CD4-positive, alpha-beta T cell treated with Interleukin-4 for 1 hour (primary cell): ENCODE results near the gene PRSS50.
"Not testable (repeated sequence)": the region's sequence is repeated elsewhere in the genome, so short reads cannot be mapped to it uniquely, and the experiment has no call there.

ENCODE experiments used
- DNase-seq, 2 donors: peaks; one replicate each; pipeline ENCODE4 v3.0.0-alpha.2; 2020 to 2022

PRSS50 gene, protein sequence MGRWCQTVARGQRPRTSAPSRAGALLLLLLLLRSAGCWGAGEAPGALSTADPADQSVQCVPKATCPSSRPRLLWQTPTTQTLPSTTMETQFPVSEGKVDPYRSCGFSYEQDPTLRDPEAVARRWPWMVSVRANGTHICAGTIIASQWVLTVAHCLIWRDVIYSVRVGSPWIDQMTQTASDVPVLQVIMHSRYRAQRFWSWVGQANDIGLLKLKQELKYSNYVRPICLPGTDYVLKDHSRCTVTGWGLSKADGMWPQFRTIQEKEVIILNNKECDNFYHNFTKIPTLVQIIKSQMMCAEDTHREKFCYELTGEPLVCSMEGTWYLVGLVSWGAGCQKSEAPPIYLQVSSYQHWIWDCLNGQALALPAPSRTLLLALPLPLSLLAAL

DNA sequence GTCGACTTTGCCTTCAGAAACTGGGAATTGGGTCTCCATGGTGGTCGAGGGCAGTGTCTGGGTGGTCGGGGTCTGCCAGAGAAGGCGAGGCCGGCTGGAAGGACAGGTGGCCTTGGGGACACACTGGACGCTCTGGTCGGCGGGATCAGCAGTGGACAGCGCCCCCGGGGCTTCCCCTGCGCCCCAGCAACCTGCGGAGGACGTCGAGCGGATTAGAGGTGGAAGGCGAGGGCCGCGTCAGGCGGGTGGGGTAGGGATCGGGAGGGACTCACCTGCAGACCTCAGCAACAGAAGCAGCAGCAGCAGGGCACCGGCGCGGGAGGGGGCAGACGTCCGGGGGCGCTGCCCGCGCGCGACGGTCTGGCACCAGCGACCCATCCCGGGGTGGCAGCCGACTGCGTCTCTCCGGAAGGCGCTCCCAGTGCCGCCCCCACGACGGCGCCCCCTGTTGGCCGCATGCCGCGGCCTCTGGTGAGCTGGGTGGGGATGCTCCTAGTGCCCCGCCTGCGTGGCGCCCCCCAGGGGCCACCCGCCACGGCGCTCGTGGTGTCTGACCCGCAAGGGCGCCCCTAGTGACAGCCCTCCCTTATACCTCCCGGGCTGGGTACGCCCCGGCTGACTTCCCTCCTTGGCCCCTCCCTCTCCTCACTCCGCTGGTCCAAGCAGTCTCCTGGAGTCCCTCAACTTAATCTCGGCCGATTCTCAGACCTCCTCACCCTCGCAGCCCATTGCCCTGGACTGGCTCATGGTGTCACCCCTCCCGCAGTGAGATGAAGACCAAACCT lies at the start of gene PRSS50:
Gene PRSS50 (minus strand): TSS at position 423 of the 785 bp plus-strand sequence. CDS start 45 bp downstream, at position 378.
- DNase-seq, result peak in 1 of 2 donors; percentile 17

DNA sequence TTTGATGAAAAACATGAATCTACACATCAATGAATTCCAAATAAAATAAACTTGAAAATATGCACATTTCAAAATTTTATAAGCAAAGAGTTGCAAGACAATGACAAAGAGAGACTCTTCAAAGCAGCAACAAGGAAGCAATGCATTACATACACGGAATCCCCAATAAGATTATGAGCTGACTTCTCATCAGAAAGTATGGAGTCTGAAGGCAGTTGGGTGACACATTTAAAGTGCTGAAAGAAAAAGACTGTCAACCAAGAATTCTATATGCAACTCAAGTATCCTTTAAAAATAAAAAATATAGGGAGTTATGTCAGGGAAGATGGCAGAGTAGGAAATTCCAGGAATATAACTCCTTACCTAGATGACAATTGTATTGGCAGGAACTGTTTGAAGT lies 46.5 kb upstream of the PRSS50 start:
- DNase-seq, result no peak

DNA sequence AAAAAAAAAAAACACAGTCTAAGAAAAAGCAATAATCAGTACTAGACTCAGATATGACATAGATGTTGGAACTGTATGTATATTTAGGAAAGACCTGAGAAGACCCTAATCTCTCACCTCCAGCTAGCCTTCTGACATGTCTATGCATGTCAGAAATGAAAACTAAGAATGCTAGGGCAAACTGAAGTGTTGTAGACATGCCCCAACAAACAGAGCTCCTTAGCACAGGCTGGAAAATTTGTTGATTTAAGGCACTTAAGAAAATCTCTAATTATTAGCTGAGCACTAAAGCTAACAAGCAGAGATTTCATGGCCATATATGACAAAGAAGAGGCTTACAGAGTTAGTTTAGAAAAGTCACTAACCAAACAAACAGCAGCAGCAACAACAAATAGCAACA lies 45.5 kb upstream of the PRSS50 start:
- no peak for DNase-seq

DNA sequence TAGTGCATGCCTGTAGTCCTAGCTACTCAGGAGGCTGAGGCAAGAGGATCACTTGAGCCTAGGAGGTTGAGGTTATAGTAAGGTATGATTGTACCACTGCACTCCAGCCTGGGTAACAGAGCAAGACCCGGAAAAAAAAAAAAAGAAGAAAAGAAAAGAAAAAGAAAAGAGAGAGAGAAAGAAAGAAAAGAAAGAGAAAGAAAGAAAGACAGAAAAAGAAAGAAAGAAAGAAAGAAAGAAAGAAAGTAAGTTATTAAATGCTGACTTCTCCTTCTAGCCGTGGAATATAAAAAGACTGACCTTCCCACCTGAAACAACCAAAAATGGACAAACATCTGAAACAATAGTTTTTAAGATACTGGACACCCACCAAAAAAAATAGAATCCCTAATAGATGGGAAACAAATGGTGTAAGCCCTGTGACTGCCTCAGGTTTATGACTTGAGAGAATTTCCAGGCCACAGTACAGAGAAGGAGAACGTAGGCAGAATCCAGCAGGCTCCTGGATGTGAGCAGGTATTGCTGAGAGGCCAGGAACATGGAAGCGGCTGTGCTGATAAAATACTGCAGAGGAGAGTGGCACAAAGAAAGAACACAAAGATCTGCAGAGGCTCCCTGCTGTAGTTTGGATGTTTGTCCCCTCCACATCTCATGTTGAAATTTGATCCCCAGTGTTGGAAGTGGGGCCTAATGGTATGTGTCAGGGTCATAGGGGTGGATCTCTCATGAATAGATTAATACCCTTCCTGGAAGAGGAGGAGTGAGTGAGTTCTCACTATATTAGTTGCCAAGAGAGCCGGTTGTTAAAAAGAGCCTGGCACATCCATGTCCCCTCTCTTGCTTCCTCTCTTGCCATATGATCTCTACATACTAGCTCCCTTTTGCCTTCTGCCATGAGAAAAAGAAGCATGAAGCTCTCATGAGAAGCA lies 41.8 kb upstream of the PRSS50 start:
- no peak for DNase-seq

DNA sequence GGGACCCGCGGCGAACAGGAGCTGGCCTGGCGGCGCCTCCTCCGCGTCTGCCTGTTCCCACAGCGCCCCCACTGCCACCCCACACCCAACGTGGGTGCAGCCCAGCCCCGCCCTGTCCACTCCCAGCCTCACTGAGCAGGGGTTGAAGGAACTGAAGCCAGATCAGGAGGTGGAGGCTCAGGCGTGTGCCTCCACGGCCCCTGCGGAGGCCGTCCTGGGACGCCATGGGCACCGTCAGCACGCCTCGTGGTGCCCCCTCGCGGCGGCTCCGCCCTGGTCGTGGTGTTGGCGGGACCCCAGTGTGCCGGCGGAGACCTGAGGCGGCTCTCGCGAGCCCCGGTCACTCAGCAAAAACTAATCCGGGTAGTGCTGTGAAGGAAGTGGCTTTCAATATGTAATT lies 39.0 kb upstream of the PRSS50 start:
- no peak for DNase-seq

DNA sequence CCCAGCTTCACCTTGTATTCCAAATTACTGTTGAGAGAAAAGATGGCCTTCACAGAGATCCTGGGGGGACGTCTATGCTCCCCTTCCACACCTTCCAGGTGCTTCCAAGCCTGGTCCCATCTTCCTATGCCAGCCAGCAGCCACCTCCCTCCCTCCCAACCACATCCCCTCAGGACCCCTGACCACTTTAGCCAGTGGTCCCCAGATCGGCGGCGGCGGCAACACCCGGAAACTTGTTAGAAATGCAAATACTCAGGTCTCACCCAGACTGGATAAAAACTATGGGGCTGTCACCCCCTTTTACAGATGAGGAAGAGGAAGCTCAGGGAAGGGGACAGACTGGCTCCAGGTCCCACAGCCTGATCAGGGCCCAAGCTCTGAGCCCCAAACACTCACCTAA lies 38.0 kb upstream of the PRSS50 start:
- no peak for DNase-seq

DNA sequence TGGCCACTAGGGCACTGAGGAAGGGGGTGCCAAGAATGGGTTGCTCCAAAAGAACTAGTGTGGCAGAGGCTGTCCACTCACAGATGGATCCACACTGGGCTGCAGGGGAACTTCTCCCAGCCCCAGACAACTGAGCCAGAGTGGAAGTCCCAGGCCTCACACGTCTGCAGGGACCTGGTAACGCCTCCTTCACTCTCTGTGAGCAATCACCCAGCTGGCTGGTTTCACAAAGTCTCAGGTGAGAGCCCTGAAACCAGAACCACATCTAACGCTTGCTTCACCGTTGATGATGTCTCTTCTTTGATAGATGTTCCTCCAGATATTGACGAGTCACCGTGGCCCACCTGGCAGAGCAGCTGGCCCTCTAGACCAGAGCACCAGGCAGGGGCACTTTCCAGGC lies 35.5 kb upstream of the PRSS50 start:
- DNase-seq, result not testable (repeated sequence)

DNA sequence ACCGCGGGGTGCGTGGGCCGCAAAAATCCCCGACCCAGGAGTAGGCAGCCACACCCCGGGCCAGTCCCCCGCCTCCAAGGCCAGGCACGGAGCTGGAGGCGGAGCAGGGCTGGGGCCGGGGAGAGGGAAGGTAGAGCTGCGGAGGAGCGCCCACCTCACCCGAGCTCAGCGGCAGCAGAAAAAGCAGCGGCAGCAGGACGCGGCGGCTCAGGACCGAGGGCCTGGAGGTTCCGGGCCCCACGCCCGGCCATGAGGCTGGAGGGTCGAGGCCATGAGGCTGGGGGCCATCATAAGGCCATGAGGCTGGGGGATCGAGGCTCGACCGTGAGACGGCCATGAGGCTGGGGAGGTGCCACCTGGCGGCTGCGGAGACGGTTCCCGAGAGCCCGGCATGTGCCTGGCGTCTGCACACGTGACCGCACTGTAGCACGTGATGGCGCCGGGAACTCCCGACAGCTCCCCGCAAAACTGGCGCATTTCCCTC lies 32.9 kb upstream of the PRSS50 start:
- no peak for DNase-seq

DNA sequence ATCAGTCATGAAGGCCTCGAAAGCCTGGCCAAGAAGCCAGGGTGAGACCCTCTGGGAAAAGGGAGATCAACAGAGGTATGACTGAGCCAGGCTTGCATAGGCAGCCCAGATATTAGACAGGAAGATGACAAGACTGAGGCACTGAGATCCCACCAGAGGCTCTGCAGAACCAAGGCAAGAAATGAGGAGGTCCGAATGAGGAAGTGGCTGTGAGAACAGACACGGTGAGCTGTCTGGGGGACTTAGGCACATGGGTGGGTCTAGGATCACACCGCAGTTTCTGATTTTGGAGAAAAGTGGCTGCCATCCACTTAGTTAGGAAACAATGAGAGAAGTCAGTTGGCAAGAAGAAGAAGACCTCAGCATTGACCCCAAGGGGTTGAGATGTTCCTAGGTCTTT lies 31.5 kb upstream of the PRSS50 start:
- no peak for DNase-seq

DNA sequence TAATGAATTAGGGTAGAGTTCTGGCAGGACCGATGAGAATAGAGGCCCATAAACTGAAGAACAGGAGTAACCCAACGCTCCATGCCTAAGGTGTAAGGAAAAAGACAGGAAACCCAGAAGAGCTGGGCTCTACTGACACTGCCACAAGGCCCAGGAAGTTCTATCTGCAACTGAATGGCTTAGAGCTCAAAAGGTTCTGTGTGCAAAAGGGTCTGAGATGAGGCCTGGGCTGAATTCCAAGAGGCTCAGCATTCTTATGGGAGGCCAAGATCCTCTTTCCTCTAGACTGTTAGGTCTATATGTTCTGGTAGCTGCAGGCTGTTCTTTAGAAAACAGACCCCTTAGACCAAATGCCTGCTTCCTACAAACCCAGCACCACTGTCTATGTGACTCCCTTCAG lies 30.5 kb upstream of the PRSS50 start:
- no peak for DNase-seq

DNA sequence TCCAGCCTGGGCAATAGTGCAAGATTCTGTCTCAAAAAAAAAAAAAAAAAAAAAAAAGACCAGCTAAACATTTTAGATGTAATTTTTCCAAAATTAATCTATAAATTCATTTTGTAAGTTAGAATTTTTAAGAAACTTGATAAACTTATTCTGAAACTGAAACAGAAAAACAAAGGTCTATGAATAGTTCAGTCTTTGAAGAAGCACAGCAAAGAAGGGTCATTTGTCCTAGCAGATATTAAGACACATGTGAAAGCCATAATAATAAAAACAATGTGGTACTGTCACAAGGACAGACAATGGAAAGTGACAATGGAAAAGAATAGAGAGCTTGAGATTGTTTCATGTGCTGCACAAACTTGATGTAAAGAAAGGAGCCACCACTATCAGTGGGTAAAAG lies 29.0 kb upstream of the PRSS50 start:
- DNase-seq, result no peak

DNA sequence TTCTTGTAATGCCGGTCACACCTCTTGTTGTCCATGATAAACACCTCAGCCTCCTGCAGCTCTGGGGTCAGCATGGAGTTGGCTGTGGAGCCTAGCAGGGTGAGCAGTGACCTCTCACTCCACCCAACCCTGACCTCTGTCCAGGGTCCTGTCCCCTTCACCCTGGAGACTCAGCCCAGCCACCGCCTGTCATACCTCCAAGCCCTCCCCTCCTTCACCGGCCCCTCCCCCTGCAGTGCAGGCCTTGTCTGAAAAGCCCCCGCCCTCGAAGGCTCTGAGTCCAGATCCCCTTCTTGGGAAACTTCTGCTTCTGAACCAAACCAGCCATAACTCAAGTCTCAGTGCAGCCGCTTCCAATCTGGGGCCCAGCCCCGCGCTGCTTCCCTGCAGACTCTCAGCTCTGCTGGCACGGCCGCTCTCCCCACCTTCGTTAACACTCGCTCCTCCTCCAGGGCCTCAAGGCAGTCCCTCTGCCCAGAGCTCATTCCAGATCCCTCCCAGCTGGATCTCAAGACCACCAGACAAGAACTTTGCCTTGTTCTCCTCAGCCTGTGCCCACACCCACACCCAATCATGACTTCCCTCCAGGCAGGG lies 25.4 kb upstream of the PRSS50 start:
- DNase-seq, result no peak

DNA sequence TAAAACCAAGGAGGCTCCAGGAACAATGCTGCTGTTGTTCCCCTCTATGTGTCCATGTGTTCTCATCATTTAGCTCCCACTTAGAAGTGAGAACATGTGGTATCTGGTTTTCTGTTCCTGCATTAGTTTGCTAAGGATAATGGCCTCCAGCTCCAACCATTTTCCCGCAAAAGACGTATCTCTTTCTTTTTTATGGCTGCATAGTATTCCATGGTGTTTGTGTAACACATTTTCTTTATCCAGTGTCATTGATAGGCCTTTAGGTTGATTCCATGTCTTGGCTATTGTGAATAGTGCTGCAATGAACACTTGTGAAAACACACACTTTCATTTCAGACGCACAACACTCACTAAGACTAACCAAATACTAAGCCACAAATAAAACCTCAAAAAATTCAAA lies 21.9 kb upstream of the PRSS50 start:
- not testable (repeated sequence) for DNase-seq

DNA sequence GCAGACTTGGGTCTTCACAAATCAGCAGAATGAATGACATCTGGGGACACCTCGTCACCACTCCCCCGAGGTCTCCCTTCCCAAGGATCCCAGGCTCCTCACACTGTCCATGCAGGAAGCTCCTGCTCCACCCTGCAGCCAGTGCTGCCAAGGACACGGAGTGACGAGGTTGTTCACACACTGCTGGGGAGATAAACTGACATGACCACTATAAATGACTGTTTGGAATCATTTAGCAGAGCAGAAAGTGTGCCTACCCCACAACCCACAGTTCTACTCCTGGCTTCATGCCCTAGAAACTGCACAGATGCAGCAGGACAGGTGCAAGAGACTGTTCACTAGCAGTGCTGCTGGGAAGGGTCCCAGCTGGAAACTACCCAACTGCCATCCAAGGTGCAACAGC lies 19.7 kb upstream of the PRSS50 start:
- DNase-seq, result no peak

DNA sequence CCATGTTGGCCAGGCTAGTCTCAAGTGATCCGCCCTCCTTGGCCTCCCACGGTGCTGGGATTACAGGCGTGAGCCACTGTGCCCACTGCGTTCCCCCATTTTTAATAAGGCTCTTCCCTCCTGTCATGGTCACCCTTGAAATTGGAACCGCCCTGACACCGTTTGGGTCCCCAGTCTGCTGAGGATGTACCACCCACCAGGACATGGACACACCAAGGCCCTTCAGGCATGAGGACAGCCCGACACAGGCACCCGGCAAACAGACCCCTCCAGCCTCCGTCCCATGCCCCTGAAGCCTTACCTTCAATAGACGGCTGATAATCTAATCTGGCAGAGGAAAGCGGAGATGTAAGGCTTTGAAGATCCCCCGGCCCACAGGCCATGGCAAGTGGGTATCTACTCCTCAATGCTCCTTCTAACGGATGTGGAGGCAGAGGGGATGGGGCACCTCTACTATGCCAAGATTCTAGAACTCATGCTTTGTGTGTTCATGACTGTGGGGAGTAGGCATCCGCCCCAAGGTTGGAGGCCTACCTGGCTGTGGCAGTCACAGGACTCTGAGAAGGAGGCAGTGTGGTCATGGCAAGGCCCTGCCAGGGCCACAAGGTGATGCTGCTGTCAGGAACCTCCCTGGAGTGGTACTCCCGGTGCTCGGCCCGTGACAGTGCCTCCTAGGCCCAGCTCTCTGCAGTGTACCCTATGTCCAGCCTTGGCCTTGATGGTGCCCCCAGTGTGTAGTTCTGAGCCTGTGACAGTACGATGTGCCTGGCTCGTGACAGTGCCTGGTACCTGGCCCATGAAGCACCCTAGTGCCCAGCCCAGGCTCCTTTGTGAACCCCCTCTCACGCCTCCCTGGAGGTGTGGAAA lies 18.6 kb upstream of the PRSS50 start:
- no peak for DNase-seq

DNA sequence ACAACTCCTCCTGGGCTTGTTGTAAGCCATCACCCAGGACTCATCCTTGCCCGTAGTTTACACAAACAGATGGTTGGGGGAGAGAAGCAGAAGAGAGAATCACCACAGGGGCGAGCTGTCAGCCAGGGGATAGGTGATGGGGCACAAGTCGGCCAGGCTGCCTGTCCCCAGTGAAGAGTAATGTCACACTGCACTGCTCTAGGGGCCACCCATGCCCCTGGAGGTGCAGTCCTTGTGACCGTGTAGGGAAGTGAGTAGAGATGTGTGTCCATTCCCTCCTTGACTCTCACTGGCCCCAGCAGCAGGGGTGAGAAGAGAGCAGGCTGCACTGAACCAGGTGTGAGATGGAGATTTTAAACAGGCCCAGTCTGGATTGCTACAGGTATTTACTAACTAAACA lies 17.1 kb upstream of the PRSS50 start:
- no peak for DNase-seq

DNA sequence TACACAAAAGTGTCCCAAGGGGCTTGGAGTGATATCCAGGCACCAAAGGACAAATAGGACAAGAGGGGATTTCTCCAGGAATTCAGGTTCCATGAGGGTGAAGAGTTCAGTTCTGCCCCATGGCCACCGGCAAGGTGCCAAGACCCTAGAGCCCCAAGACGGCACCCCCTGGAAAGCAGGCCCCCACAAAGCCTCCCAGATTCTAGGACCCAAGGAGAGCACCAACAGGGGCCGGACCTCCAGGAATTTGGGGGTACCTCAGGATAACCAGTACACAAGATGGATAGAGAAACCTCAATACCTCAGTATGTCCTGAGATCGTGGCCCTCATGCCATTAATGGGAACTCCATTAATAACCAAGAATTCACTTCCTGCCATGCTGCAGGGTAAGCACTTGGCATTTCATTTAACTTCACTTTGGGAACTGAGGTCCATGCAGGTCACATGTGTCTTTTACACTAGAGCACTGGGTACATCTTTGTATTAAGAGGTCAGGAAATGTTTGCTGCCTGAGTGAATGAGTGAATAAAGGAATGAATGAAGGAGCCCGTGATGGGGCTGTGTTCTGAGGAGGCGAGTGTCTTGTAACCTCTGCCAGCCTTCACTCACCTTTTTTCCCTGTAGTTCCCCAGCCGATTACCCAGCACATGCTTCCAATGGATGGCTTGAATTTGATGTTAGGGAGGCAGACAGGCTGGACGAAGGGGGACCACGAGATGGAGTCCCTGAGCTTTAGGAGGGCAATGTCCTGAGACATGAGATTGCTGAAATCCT lies 15.5 kb upstream of the PRSS50 start:
- no peak for DNase-seq

DNA sequence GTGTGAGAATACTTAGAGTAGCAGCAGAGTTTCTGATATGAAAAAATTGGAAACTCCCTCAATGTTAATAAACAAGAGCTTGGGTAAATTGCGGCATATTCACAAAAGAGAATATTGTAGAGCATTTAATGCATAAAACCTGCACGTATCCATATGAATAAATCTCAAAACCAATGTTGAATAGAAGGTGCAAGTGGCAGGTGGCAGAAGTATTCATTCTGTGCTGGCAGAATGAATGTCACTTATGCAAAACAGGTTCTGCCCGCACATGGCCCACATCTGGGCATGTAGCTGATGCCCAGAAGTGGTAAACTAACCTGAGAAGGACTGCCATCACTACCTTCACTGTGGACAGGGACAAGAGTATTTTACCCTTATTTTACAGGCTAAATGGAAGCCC lies 14.1 kb upstream of the PRSS50 start:
- no peak for DNase-seq

DNA sequence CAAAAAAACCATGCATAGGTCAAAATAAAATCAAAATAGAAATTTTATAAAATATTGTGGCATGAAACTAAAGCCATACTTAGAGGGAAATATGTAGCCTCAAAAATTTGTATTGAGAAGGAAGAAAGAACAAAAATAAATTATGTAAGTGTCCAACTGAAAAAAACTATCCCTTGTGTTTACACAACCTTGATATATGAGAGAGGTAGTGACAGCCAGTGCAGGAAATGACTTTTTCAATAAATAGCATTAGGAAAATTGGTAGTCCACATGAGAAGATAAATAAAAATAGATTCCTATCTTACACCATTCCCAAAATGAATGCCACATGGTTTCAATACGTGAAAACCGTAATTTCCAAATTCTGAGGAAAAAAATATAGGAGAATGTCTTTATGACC lies 13.2 kb upstream of the PRSS50 start:
- DNase-seq, result no peak

DNA sequence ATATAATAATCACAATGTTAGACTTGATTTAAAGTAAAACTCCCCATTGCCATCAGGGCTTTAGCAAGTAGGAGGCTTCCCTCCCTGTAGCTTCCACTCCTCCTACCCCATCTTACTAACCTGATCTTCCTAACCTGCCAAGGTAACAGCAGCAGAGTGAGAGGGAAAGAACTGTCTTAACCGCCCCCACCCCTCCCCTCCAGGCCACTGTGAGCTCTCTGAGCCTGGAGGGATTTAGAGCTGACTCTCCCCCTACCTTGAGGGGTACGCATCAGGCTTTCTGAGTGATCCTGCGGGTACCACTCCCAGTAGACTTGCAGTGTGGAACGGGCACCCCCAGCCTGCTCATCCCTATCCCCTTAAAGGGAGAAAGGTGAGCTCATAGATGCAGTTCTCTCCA lies 11.4 kb upstream of the PRSS50 start:
- no peak for DNase-seq
